Hematopoietic multipotent progenitor cell treated with erythropoietin and hydrocortisone succinate and interleukin-3 and kit ligand, for 15 days (in vitro differentiated cells): ENCODE results near the gene TANGO2.

Experiments
- DNase-seq: peaks from one replicate; pipeline ENCODE4 v3.0.0-alpha.2; 2015; ENCODE audit warnings: low spot score

The TANGO2 gene

GRCh38 chr22:19983741-19984140 is 37.2 kb upstream of the TANGO2 start:
- no peak for DNase-seq

GRCh38 chr22:19984201-19984753 is 36.6 kb upstream of the TANGO2 start:
- no peak for DNase-seq

GRCh38 chr22:19984851-19985811 is 35.8 kb upstream of the TANGO2 start:
- no peak for DNase-seq

GRCh38 chr22:19986011-19986409 is 34.9 kb upstream of the TANGO2 start:
- no peak for DNase-seq

GRCh38 chr22:19986410-19987341 is 34.2 kb upstream of the TANGO2 start:
- peak; percentile 69 for DNase-seq

GRCh38 chr22:19987394-19988306 is 33.3 kb upstream of the TANGO2 start:
- DNase-seq, result no peak

- DNase-seq, result no peak
These were observed 32.5 kb upstream of the TANGO2 start for GRCh38 chr22:19988331-19988808.

GRCh38 chr22:19988965-19989724 is 31.8 kb upstream of the TANGO2 start:
- DNase-seq, result no peak

- DNase-seq, result no peak
These were observed 31.2 kb upstream of the TANGO2 start for GRCh38 chr22:19989725-19990067.

- DNase-seq, result no peak
These were observed 30.7 kb upstream of the TANGO2 start for GRCh38 chr22:19990188-19990587.

- DNase-seq, result no peak
These were observed 30.1 kb upstream of the TANGO2 start for GRCh38 chr22:19990609-19991394.

- no peak for DNase-seq
These were observed 29.6 kb upstream of the TANGO2 start for GRCh38 chr22:19991395-19991644.

- DNase-seq, result no peak
These were observed 29.1 kb upstream of the TANGO2 start for GRCh38 chr22:19991645-19992451.

GRCh38 chr22:19992481-19992911 is 28.4 kb upstream of the TANGO2 start:
- DNase-seq, result no peak

GRCh38 chr22:19992921-19993355 is 28.0 kb upstream of the TANGO2 start:
- DNase-seq, result no peak

GRCh38 chr22:19993926-19994325 is 27.0 kb upstream of the TANGO2 start:
- DNase-seq, result no peak

- DNase-seq, result no peak
These were observed 25.9 kb upstream of the TANGO2 start for GRCh38 chr22:19994851-19995610.

GRCh38 chr22:19995611-19996339 is 25.1 kb upstream of the TANGO2 start:
- no peak for DNase-seq
